Panc1 (cell line): ENCODE results near the gene ATP5F1D.

Source experiments
- CTCF ChIP-seq: fragments of 450-650 bp; IDR thresholded peaks from 2 replicates; pipeline ENCODE4 v1.5.1; 2017; ENCODE audit warnings: mild to moderate bottlenecking
- REST ChIP-seq, 2 experiments: IDR thresholded peaks; 2 replicates each; pipeline ENCODE4 v1.6.1; 2011 to 2012; ENCODE audit warnings: low read depth in 2 of 2, control low read depth in 1 of 2, low read length in 1 of 2, mild to moderate bottlenecking in 1 of 2, moderate library complexity in 1 of 2; ENCODE audit not compliant: insufficient read depth in 1 of 2

GRCh38 chr19:1279782-1280341 lies 38.3 kb downstream of the ATP5F1D start:
- TF ChIP-seq CTCF: peak; percentile 93
- no peak for TF ChIP-seq REST (IDR thresholded peaks at IDR 0.05; ENCODE audit: insufficient read depth in 1 of 2, low read depth in 2 of 2, low read length in 1 of 2)
